MCF 10A (cell line): ENCODE measurements around the gene RBBP8. TPM values are rescaled to one million over a fixed set of nuclear protein-coding genes. Genes with fewer than 3 reads are reported as not detected.

ENCODE experiments used
- BruUV-seq: library from RNA; stranded (reverse); fragments of 400-500 nt; replicated peaks from 2 replicates; lab custom pipeline; 2021; lab: Mats Ljungman, UMichigan
- CTCF ChIA-PET: fragments of 300-600 bp; sonication (Branson Sonifier 250); formaldehyde crosslinking; extraction: SDS; loops from one replicate; lab custom pipeline; 2021; ENCODE audit warnings: antibody characterized with exemption, inconsistent platforms; lab: Yijun Ruan, JAX
- POLR2A ChIA-PET: fragments of 300-600, 350-650 bp; sonication (Branson Sonifier 250); formaldehyde crosslinking; extraction: SDS; loops from one replicate; lab custom pipeline; 2020; ENCODE audit warnings: antibody characterized with exemption, inconsistent platforms; lab: Yijun Ruan, JAX
- DNase-seq: peaks from one replicate; pipeline ENCODE4 v3.0.0-alpha.2; 2018; ENCODE audit not compliant: unreplicated experiment
- H3K27ac Mint-ChIP-seq: one replicate; pipeline ENCODE4 v1.8.0; 2022; ENCODE audit warnings: mild to moderate bottlenecking, low read depth, mixed read lengths; ENCODE audit not compliant: unreplicated experiment
- H3K27me3 Mint-ChIP-seq: one replicate; pipeline ENCODE4 v1.8.0; 2022; ENCODE audit warnings: mixed read lengths; ENCODE audit not compliant: insufficient read depth, unreplicated experiment
- H3K36me3 Mint-ChIP-seq: one replicate; pipeline ENCODE4 v1.8.0; 2022; ENCODE audit warnings: mild to moderate bottlenecking, moderate library complexity, mixed read lengths; ENCODE audit not compliant: insufficient read depth, unreplicated experiment
- H3K4me1 Mint-ChIP-seq: one replicate; pipeline ENCODE4 v1.8.0; 2022; ENCODE audit warnings: mixed read lengths; ENCODE audit not compliant: insufficient read depth, unreplicated experiment
- H3K4me3 Mint-ChIP-seq: one replicate; pipeline ENCODE4 v1.8.0; 2022; ENCODE audit warnings: mild to moderate bottlenecking, moderate library complexity, mixed read lengths; ENCODE audit not compliant: unreplicated experiment
- H3K9me3 Mint-ChIP-seq: one replicate; pipeline ENCODE4 v1.8.0; 2022; ENCODE audit warnings: mixed read lengths; ENCODE audit not compliant: unreplicated experiment
- CTCF ChIP-seq: fragments of 200-600 bp; IDR thresholded peaks from one replicate; pipeline ENCODE4 v1.8.0; 2022; ENCODE audit warnings: antibody characterized with exemption, mild to moderate bottlenecking; ENCODE audit not compliant: unreplicated experiment
- intact Hi-C: fragments of 100-400 bp; cut with micrococcal nuclease; formaldehyde crosslinking; loops from 2 replicates; pipeline ENCODE4 v1.14.1; 2022
- total RNA-seq: library from RNA; stranded (reverse); gene quantifications from 2 replicates; pipeline ENCODE4 v1.2.3, GENCODE V29; 2022

Gene RBBP8
- total RNA-seq, 1 experiment from 2014 or later: 59.7 TPM

DNA sequence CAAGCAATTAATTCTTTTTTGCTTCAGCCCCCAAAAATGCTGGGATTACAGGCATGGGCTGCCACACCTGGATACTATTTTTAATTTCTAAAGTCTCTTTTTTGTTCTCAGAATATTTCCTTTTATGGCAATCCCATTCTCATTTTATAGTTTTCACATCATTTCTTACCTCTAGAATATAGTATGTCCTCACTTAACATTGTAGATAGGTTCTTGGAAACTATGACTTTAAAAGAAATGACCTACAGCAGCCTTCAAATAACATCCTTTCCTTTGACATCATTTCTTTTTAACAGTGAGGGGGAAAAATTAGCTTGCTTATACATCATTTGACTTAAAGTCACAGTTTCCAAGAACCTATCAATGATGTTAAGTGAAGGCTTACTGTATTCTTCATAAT is 31.6 kb downstream of the RBBP8 start:
- no peak for TF ChIP-seq CTCF
- POLR2A ChIA-PET: interaction anchor here (0.9 to 1.4 kb wide), 4 partner anchors 10 to 28 kb away, joined by 3 to 4 read pairs (median 4); no protein-coding TSS in a partner anchor
- DNase-seq: no peak
- BruUV-seq: no TSS peak
- intact Hi-C loops: no loop called here
- Mint-ChIP-seq H3K36me3 (peaks cover 43% of the 10 kb centered on the region), H3K27me3 (no peaks in the 10 kb centered on the region), H3K27ac (peak overlapping the region; percentile 53), H3K4me3 (no peak overlapping the region), H3K9me3 (no peaks in the 10 kb centered on the region), H3K4me1 (peaks cover 17% of the 10 kb centered on the region)
- CTCF ChIA-PET: interaction anchor here (0.6 to 1.5 kb wide), 3 partner anchors 13 to 107 kb away, joined by 3 to 4 read pairs (median 3); no protein-coding TSS in a partner anchor

DNA sequence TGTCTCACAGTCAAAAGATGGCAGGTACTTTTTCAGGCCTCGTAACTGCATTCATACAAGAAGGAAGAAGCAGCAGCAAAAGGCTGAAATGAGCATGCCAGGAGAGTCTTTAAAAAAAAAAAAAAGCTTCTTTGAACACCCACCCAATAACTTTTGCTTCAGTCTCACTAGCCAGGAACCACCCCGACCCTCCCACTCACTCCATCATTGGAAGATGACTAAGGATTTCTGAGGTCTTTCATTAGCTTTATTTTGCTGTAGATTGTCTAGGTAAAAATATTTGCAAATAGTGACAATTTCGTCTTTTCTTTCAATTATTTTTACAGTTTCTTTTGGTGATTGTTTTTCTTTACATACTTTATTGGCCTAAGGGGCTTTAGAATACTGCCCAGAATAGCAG is 37.9 kb downstream of the RBBP8 start:
- ChIA-PET CTCF (interaction anchor here (1.0 to 1.1 kb wide), 2 partner anchors 13 to 157 kb away, joined by 3 to 5 read pairs; no protein-coding TSS in a partner anchor), POLR2A (interaction anchor here (1.4 to 1.5 kb wide), 2 partner anchors 11 to 13 kb away, joined by 3 to 9 read pairs; no protein-coding TSS in a partner anchor)
- H3K27me3 Mint-ChIP-seq: no peaks in the 10 kb centered on the region
- no TSS peak for BruUV-seq
- H3K4me1 Mint-ChIP-seq: peaks cover 8% of the 10 kb centered on the region
- intact Hi-C loops: no loop called here
- no peak for TF ChIP-seq CTCF
- peaks cover 54% of the 10 kb centered on the region for H3K36me3 Mint-ChIP-seq
- DNase-seq: no peak
- H3K9me3 Mint-ChIP-seq: no peaks in the 10 kb centered on the region
- H3K27ac Mint-ChIP-seq: peak overlapping the region; percentile 50
- H3K4me3 Mint-ChIP-seq: no peak overlapping the region

DNA sequence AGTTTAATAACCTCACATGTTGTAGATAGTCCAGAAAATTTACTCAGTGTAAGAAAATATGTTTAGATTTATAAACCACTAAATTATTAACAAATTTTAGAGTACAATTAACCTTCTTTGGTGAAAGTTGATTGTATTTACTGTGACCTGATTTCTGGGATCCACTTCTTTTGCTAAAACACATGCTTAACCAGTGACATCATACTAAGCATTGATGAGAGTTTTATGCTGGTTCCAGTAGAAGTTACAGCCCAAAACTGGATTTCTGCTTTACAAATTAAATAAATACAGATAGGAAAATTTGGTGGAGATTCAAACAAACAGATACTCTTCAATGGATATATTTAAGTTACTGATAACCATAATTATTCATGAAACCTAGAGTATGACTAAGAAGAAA is 40.9 kb downstream of the RBBP8 start:
- Mint-ChIP-seq H3K27me3 (no peaks in the 10 kb centered on the region), H3K4me3 (no peak overlapping the region), H3K4me1 (peaks cover 18% of the 10 kb centered on the region), H3K9me3 (no peaks in the 10 kb centered on the region), H3K36me3 (peaks cover 29% of the 10 kb centered on the region), H3K27ac (no peak overlapping the region)
- intact Hi-C loops: no loop called here
- CTCF ChIA-PET: interaction anchor here (0.7 kb wide), 1 partner anchor 8 kb away, joined by 3 read pairs; no protein-coding TSS in a partner anchor
- DNase-seq: no peak
- BruUV-seq: no TSS peak
- no peak for TF ChIP-seq CTCF
- POLR2A ChIA-PET: interaction anchor here (0.6 to 0.7 kb wide), 2 partner anchors 38 to 42 kb away, joined by 3 read pairs; no protein-coding TSS in a partner anchor

- CTCF ChIA-PET: interaction anchor here (0.7 to 1.5 kb wide), 3 partner anchors 8 to 129 kb away, joined by 3 read pairs; no protein-coding TSS in a partner anchor
Measured at GRCh38 chr18:22974707-22975106, 41.6 kb downstream of the RBBP8 start.

More at GRCh38 chr18:22974707-22975106, 41.6 kb downstream of the RBBP8 start:
- TF ChIP-seq CTCF: no peak
- Mint-ChIP-seq H3K9me3 (no peaks in the 10 kb centered on the region), H3K4me1 (peaks cover 18% of the 10 kb centered on the region), H3K36me3 (peaks cover 28% of the 10 kb centered on the region), H3K27ac (no peak overlapping the region), H3K4me3 (no peak overlapping the region), H3K27me3 (no peaks in the 10 kb centered on the region)
- POLR2A ChIA-PET: interaction anchor here (0.6 to 1.3 kb wide), 5 partner anchors 10 to 128 kb away, joined by 3 to 4 read pairs (median 3); no protein-coding TSS in a partner anchor
- no peak for DNase-seq
- BruUV-seq: no TSS peak
- intact Hi-C loops: loop anchor here (5.0 kb wide), 1 partner anchor 147 kb away; no protein-coding TSS in a partner anchor
